RWPE2 (cell line): ENCODE data around the gene ANKS1B.
A peak's percentile ranks its signal among the peaks of the same experiment; 100 is the strongest.

Experiments used
- ATAC-seq: fragments of 200-7000 bp; cut with Tn5 transposase; 3 replicates; pipeline ENCODE4 v1.9.1; 2021; ENCODE audit warnings: low read depth
- DNase-seq: peaks from one replicate; pipeline ENCODE4 v3.0.0-alpha.2; 2020; ENCODE audit warnings: low spot score
- H3K27ac ChIP-seq: fragments of 450-650 bp; 2 replicates; pipeline ENCODE4 v1.5.1; 2017; ENCODE audit warnings: mild to moderate bottlenecking; ENCODE audit not compliant: poor library complexity, severe bottlenecking
- H3K27me3 ChIP-seq: fragments of 250-450 bp; sonication (Bioruptor Pico); 2 replicates; pipeline ENCODE4 v1.5.1; 2021; ENCODE audit warnings: mild to moderate bottlenecking, moderate library complexity; ENCODE audit not compliant: insufficient read depth, poor library complexity, severe bottlenecking
- H3K36me3 ChIP-seq: fragments of 250-450 bp; sonication (Bioruptor Pico); 2 replicates; pipeline ENCODE4 v1.5.1; 2020; ENCODE audit warnings: low read depth, mild to moderate bottlenecking, moderate library complexity
- H3K4me1 ChIP-seq: fragments of 250-450 bp; sonication (Bioruptor Pico); 2 replicates; pipeline ENCODE4 v1.5.1; 2021; ENCODE audit warnings: mild to moderate bottlenecking, moderate library complexity; ENCODE audit not compliant: insufficient read depth, poor library complexity, severe bottlenecking
- H3K4me3 ChIP-seq: fragments of 250-450 bp; sonication (Bioruptor Pico); 2 replicates; pipeline ENCODE4 v1.5.1; 2021; ENCODE audit warnings: mild to moderate bottlenecking, moderate library complexity; ENCODE audit not compliant: severe bottlenecking
- H3K9me3 ChIP-seq: fragments of 250-450 bp; sonication (Bioruptor Pico); 2 replicates; pipeline ENCODE4 v1.5.1; 2021; ENCODE audit warnings: mild to moderate bottlenecking, moderate library complexity; ENCODE audit not compliant: severe bottlenecking
- TF ChIP-seq, protein P1 (sequence below): fragments of 450-650 bp; IDR thresholded peaks from one replicate; pipeline ENCODE4 v1.5.1; 2017; ENCODE audit warnings: mild to moderate bottlenecking, moderate library complexity; ENCODE audit not compliant: poor library complexity, severe bottlenecking

The ANKS1B gene

GRCh38 chr12:99002156-99002555 is 982.6 kb downstream of the ANKS1B start:
- no peaks in the 10 kb centered on the region for H3K36me3 ChIP-seq
- no peaks in the 10 kb centered on the region for H3K4me1 ChIP-seq
- H3K27ac ChIP-seq = no peak overlapping the region
- ATAC-seq (no peak), DNase-seq (no peak)
- H3K4me3 ChIP-seq = no peak overlapping the region
- TF ChIP-seq, protein P1, sequence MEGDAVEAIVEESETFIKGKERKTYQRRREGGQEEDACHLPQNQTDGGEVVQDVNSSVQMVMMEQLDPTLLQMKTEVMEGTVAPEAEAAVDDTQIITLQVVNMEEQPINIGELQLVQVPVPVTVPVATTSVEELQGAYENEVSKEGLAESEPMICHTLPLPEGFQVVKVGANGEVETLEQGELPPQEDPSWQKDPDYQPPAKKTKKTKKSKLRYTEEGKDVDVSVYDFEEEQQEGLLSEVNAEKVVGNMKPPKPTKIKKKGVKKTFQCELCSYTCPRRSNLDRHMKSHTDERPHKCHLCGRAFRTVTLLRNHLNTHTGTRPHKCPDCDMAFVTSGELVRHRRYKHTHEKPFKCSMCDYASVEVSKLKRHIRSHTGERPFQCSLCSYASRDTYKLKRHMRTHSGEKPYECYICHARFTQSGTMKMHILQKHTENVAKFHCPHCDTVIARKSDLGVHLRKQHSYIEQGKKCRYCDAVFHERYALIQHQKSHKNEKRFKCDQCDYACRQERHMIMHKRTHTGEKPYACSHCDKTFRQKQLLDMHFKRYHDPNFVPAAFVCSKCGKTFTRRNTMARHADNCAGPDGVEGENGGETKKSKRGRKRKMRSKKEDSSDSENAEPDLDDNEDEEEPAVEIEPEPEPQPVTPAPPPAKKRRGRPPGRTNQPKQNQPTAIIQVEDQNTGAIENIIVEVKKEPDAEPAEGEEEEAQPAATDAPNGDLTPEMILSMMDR = no peak
- H3K9me3 ChIP-seq = no peaks in the 10 kb centered on the region
- no peaks in the 10 kb centered on the region for H3K27me3 ChIP-seq

- Histone ChIP-seq H3K9me3 (no peaks in the 10 kb centered on the region), H3K27ac (no peak overlapping the region), H3K27me3 (no peaks in the 10 kb centered on the region), H3K4me1 (no peaks in the 10 kb centered on the region), H3K36me3 (no peaks in the 10 kb centered on the region), H3K4me3 (no peak overlapping the region)
- ATAC-seq (no peak), DNase-seq (no peak)
- TF ChIP-seq, protein P1 = no peak
These were observed 985.2 kb downstream of the ANKS1B start for GRCh38 chr12:98999559-98999958.

DNA sequence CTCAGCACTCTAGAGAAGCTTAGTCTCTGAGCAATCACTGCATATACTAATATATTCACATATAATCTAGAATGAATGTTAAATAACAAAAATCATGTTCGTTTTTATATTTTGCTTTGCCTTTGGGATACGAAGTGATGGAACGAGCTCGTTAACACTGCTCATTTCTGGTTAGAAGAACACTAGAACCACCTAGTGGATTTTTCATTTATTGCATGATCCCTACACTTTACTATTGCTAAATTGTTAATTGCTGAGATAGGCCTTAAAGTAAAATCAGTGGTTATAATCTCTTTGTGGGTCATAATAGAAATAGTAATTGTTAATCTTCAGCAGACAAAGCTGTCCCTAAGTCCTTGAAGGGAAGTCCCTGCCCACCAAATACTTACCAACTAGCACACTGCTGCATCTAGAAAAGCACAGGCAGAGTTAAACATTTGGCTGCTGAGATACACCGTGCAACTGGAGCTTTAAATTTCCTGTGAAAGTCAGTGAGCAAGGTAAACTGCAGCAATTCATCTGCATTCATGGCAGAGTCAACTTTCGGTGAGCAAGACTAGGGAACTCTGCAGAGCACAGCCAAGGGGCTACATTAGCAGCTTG is 985.9 kb downstream of the ANKS1B start:
- ATAC-seq (peak; percentile 77), DNase-seq (no peak)
- Histone ChIP-seq H3K4me3 (no peak overlapping the region), H3K27ac (no peak overlapping the region), H3K27me3 (no peaks in the 10 kb centered on the region), H3K36me3 (no peaks in the 10 kb centered on the region), H3K9me3 (no peaks in the 10 kb centered on the region), H3K4me1 (no peaks in the 10 kb centered on the region)
- TF ChIP-seq, protein P1 = peak; percentile 85

GRCh38 chr12:98997899-98998298 is 986.8 kb downstream of the ANKS1B start:
- DNase-seq = no peak
- no peaks in the 10 kb centered on the region for H3K4me1 ChIP-seq
- TF ChIP-seq, protein P1 = no peak
- no peak overlapping the region for H3K27ac ChIP-seq
- no peak overlapping the region for H3K4me3 ChIP-seq
- ATAC-seq = no peak
- H3K9me3 ChIP-seq = no peaks in the 10 kb centered on the region
- H3K27me3 ChIP-seq = no peaks in the 10 kb centered on the region
- H3K36me3 ChIP-seq = no peaks in the 10 kb centered on the region

GRCh38 chr12:98990648-98991047 is 994.1 kb downstream of the ANKS1B start:
- TF ChIP-seq, protein P1 = no peak
- H3K27ac ChIP-seq = no peak overlapping the region
- H3K4me3 ChIP-seq = no peak overlapping the region

More at GRCh38 chr12:98990648-98991047, 994.1 kb downstream of the ANKS1B start:
- DNase-seq = no peak
- Histone ChIP-seq H3K9me3 (no peaks in the 10 kb centered on the region), H3K36me3 (no peaks in the 10 kb centered on the region), H3K27me3 (no peaks in the 10 kb centered on the region), H3K4me1 (no peaks in the 10 kb centered on the region)
- ATAC-seq = no peak
